Measurements from ENCODE around the gene THPO.
A peak's percentile ranks its signal among the peaks of the same experiment; 100 is the strongest.

Gene THPO

DNA sequence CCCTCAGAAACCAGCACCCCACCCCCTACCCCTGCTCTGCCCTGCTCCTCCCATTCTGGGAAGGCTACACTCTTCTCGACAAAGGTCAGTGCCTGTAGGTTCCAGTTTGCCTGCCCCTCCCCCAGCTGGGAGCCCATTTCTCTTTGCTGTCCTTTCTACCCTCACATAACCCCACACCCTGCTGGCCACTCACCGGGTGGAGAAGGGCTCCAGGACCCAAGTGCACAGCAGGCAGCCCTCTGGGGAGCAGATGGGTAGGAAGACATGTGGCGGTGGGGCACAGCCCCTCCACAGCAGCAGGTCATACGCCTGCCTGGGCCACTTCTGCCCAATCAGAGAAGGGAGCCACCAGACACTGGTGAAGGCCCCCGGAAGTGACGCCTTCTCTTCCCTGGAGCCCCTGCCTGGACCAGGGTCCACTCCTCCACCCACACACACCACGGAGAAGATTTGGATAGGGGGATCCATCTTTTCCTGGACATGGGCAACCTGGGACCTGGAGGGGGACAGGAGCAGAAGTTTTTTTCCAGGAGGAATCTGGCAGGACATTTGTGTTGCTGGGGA is at the start of gene THPO:
Gene THPO, minus strand, starts transcription at position 326 of the 564 bp plus-strand sequence. CDS start 1,948 bp downstream, outside the sequence.
- no peak for DNase-seq (ENCODE audit: low read depth)

DNA sequence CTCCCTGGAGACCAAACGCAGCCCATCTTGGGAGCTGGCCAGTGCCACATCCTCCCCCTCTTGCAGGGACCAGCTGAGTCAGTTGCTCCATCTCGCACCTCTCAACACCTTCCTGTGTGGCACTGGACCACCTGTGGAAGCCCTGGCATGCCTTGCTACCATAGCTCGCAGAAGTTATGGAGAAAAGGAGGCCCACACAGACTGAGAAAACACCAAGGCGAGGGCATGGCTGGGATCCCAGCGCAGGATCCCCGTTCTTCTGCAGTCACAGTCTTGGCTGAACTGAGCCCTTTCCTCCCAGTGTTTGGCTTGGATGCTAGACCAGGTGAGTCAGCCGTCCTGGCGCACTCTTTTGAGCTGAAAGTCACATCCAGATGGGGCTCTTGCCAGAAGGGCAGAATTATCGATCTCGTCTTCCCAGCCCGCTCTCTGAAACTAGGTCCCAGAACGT is 48.7 kb upstream of the THPO start:
- DNase-seq (ENCODE audit: low read depth), result peak; percentile 18

DNA sequence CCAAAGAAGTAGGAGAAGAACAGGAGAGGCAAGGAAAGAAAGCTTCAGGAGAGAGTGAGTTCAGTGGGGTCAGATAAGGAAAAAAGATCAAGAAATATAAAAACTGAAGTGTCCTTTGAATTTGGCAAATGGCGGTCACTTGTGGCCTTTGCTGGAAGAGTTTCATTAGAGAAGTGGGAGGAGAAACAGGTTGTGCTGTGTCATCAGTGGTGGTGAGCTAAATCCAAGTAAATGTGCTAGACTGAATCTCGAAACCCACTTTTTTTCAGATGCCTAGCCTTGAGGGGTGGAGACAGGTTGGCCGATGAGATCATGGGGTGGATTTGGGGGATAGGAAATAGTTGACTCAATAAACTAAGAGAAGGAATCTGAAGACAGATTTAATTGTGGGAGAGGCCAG is 45.6 kb upstream of the THPO start:
- no peak for DNase-seq (ENCODE audit: low read depth)

DNA sequence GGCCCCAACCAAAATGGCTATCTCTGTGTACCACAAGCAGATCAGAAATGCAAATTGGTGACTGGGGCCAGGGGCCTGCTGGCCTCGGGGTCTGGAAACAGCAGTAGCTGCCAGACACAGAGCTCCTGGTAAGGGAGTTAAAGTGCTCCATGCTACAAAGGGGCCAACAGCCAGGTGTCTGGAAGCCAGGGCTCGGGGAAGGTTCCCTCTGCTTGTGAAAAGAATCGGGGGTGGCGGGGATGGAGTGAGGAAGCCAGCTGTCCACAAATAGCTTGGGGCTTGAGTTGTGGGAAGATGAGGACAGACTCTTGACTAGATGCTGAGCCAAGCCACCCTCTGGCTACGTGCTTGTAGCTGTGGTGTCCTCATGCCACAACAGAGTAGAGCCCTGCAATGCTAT is 41.2 kb upstream of the THPO start:
- no peak for DNase-seq (ENCODE audit: low read depth)

DNA sequence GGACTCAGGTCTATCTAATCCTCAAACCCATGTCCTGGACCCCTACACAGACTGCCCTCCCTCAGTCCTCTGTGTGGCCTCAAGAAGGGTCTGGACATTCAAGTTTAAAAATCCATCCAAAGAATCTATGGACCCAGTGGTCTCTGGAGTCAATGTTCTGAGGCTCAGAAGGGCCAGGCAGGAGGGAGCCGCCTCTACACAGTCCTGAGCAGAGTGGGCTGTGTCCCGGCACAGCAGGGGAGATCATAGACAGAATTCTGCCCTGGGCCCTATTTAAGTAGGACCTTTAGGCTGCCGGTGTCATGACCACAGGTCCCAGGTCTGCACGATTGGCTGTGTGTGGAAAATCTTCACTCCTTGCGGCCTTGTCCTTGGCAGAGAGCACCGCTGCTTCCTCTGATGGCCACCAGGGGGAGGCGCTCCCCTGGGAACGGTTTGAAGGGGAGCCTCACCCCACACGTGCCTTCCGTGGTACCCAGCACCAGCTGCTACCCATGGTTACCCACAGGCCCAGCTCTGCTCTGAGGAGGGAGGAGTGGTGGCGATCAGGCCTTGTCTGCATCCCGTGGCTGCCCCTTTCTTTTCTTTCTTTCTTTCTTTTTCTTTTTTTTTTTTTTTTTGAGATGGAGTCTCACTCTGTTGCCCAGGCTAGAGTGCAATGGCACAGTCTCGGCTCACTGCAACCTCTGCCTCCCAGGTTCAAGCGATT is 39.8 kb upstream of the THPO start:
- DNase-seq (ENCODE audit: low read depth), result peak; percentile 13

DNA sequence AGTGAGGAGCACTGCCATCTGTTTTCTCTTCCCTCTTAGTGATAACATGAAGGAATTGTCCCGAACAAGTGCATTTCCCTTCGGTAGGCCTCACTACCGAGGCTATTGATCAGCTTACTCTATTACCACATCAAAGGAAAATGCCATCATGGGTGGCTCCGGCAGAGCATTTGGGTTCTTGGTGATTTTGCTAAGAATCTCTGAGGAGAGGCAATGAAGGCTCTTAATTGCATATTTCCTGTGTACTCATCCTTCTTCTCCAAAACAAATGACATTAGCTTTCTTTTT is 37.1 kb upstream of the THPO start:
- no peak for DNase-seq (ENCODE audit: low read depth)

DNA sequence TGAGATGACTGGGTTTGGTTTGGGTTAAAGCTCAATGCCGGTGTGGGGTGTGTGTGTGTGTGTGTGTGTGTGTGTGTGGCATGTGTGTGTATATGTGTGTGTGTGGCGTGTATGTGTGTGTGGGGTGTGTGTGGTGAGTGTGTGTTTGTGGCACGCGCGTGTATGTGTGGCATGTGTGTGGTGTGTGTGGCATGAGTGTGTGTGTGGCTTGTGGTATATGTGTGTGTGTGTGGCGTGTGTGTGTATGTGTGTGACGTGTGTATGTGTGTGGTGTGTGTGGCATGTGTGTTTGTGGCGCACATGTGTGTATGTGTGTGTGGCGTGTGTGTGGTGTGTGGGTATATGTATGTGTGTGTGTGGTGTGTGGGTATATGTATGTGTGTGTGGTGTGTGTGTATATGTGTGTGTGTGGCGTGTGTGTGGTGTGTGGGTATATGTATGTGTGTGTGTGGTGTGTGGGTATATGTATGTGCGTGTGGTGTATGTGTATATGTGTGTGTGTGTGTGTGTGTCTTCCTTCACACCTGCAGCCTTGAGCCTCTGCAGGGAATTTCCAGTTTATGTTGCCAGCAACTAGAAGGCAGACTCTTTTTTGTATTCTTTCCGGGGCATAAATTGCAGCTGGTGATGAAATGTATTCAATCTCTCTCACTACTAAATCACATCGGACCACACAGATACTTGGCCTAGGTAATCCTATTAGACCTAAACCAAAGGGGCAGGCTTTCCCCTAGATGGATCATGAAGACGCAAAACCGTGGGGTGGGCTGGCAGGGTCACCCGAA is 36.6 kb upstream of the THPO start:
- no peak for DNase-seq (ENCODE audit: low read depth)

DNA sequence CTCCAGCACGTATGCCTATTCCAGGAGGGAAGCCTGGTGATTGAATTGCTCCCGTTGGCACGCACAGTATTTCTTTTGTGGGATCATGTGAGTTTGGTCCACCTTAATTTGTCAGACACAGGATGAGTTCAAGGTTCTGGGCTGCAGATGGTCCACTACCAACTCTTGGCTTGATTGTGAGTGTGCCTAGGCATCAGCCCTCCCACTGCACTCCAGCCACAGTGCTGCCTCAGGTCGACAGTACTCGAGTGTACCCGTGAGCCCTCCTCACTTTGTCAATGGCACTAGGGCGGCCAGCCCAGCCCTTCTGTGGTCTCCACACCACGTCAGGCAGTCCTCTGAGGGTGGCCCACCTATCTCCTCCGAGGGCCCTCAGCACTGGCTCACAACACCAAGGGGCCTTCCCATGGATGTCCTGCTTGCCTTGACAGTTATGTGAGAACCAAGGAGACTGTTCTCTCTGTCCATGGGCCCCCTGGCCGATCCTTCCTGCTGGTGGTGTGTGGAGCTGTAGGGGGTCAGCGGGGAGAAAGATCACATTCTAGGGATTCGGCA is 32.0 kb upstream of the THPO start:
- no peak for DNase-seq (ENCODE audit: low read depth)

DNA sequence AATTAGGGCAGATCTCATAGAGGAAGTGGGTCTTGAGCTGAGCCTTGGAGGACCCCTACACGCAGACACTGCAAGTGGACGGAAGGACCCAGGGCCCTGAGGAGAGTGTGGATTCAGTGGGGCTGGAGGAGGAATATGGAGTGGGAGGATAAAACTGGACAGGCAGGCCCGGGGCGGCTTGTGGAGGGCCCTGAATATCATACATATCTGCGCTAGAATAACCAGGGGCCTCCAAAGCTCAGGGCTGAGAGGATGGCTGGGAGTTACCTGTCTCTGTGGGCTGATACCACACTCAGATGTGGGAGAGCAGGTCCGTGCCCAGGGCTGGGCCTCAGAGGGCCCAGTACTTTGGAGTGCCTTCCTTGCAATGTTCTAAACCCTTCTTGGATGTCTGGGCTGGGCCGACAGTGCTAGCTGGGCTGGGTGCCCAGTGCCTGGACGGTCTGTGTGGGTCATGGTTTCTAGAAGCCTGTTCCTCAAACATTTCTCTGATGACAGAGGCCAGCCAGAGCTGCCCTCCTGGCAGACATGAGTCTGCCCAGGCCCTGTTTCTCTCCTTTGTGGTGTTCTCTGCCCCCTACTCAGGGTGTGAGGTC is 31.4 kb upstream of the THPO start:
- no peak for DNase-seq (ENCODE audit: low read depth)

DNA sequence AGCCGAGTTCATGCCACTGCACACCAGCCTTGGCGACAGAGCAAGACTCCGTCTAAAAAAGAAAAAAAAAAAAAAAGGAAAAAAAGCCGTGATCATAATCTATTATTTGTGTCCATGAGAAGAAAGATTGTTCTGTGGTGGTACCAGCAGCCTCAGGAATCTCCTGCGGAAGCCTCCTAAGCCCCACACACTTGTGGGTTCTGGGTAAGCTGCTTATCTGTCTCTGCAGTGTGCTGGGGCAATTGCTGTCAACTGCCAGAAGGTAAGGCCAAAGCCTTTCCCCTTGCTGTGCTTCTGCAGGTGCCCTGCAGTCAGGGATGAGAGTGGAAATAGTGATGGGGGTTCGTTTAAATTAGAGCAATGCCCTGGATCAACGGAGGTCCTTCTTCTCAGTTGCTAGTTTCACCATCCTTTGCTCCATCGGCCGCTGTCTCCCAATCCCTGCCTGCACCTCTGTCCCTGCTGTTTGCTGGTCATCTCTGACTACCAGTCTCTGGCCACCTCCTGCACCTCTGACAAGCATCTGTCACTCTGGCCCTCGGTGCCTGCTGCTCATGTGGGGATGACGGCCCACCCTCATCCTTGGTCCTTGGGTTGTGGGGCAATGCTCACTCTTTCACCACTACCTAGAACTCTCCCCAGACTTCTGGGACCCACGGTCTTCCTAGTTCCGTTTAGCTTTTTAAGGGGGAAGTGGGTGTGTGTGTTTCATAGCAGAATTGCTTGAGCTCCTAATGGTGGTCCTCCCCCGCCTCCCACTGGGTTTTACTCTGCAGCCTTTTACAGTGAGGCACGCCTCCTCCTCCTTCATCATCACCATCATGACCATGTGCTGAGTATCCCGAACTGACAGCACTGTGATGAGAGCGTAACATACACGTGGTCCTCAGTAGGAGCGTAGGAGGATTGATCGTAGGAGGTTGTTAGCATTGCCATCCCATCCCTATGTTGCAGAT is 27.3 kb upstream of the THPO start:
- DNase-seq (ENCODE audit: low read depth), result no peak

DNA sequence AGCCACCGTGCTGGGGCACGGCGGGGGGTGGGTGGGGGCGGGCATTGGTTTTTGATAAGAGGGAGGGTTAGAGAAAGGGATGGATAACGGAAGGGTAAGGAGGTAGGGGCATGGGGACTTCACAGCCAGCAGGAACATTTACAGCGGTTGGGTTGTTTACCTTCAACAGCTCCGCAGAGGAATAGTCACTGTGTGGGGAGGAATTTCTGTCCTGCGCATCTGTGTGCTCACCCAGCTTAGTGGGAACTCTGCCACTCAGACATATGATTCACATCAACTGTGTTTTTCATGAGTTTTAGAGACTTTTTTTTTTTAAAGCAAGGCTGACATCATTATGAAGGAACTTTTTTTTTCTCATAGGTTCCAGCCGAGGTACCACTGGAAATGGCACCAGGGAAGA is 21.4 kb upstream of the THPO start:
- peak; percentile 93 for DNase-seq (ENCODE audit: low read depth)

DNA sequence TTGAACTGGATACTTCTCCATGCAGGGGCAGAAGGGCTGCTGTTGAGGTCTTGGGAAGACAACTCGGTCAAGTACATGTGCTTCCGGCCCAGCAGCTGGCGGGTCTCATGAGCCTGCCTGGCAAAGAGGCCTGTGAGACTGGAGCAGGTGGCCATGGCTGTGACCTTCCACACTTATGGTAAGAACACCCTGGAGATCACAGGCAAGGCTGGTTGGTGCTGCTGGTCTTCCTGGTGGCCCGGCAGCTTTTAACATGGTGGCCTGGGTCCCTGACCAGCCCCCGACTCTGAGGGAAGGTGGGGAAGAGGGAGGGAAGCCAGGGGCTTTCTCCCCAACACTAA is 17.3 kb upstream of the THPO start:
- no peak for DNase-seq (ENCODE audit: low read depth)

DNA sequence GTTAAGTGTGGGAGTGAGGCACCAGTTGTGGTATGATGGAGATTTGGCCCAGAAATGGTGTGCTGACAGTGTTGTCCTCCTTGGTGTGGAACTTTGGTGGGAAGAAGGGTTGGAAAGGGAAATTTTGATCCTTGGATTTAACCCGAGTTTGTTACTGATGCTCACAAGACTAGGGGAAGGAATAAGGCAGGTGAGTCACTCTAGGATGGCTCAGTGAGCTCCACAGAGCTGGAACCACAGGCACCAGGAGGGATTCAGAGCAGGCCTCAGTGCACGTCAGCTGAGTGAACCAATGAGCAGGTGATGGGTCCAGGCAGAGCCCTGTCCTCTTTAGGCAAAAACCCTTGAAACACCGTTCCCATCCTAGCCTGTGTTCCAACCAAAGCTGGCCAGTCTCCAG is 13.3 kb upstream of the THPO start:
- no peak for DNase-seq (ENCODE audit: low read depth)

DNA sequence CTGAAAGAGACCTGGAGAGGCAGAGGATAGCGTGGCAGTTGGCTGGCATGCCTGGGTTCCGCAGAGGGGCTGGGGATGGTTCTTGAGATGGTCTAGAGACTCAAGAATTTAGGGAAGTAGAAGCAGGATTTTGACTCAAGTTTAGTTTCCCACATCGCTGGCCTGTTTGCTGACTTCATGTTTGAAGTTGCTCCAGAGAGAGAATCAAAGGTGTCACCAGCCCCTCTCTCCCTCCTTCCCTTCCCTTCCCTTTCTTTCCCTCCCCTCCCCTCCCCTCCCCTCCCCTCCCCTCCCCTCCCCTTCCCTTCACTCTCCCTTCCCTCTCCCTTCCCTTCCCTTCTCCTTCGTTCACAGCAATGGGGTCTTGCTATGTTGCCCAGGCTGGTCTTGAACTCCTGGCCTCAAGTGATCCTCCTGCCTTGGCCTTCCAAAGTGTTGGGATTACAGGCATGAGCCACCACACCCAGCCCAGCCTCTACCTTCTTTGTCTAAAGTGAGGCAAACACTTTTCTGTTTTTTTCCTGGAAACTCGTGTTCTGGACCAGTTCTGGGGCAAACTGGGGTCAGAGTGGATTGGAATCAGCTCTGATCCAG is 12.0 kb upstream of the THPO start:
- DNase-seq (ENCODE audit: low read depth), result no peak

DNA sequence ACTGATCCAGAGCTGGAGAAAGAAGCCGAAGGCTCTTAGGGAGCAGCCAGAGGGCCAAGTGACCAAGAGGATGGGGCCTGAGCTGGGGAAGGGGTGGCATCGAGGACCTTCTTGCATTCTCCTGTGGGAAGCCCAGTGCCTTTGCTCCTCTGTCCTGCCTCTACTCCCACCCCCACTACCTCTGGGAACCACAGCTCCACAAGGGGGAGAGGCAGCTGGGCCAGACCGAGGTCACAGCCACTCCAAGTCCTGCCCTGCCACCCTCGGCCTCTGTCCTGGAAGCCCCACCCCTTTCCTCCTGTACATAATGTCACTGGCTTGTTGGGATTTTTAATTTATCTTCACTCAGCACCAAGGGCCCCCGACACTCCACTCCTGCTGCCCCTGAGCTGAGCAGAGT is 11.4 kb upstream of the THPO start:
- DNase-seq (ENCODE audit: low read depth), result no peak

DNA sequence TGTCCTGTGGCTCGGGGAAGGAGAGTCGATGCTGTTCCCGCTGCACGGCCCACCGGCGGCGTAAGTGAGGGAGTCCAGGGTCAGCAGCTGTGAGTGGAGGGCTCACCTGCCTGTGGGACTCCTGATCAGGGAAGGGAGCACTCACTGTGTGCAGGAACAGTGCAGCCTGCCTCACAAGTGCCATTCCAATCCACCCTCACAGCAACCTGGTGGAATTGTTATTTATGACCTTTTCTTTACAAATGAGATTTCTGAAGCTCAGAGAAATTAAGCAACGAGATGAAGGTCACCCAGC is 10.9 kb upstream of the THPO start:
- no peak for DNase-seq (ENCODE audit: low read depth)

DNA sequence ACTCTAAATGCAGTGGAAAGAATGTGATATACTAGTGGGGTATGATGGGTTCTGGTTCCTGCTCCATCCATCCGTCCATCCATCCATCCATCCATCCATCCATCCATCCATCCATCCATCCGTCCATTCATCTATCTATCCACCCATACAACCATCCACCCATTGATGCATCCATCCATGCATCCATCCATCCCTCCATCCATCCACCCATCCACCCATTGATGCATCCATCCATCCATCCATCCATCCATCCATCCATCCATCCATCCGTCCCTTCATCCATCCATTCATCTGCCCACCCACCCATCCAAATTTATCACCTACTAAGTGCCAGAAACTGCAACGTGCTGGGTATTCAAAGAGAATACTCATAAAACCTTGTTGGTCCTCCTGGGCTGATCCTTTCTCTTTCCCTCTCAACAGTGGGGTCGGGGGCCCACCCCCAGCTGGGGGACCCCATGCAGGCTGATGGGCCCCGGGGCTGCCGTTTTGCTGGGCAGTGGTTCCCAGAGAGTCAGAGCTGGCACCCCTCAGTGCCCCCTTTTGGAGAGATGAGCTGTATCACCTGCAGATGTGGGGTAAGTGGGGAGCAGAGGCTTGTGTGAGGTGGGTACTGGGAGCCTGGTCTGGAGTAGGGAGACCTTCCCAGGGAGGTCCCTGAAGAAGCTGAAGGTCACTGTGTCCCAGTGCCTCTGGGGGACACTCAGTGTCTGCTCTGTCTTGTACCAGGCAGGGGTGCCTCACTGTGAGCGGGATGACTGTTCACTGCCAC is 10.3 kb upstream of the THPO start:
- DNase-seq (ENCODE audit: low read depth), result no peak

DNA sequence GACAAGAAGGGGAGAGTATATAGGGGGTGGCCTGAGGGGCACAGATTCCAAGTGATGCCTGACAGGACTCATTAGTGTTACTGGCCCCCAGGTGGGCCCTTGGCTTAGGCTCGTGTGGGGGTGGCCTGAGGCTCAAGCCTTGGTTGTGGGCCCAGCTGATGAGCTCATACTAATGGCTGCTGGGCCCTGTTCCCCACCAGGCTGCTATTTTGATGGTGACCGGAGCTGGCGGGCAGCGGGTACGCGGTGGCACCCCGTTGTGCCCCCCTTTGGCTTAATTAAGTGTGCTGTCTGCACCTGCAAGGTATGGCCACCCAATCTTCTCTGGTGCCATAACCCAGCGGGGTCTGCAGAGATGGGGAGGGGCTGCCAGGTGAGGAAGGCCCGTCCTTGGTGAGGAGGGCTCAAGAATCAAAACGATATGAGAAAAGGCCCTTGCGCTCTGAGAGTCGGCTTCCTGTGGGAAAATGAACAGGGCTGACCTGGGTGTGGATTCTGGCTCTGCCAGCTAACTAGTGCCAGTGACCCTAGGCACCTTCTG is 9.2 kb upstream of the THPO start:
- no peak for DNase-seq (ENCODE audit: low read depth)

DNA sequence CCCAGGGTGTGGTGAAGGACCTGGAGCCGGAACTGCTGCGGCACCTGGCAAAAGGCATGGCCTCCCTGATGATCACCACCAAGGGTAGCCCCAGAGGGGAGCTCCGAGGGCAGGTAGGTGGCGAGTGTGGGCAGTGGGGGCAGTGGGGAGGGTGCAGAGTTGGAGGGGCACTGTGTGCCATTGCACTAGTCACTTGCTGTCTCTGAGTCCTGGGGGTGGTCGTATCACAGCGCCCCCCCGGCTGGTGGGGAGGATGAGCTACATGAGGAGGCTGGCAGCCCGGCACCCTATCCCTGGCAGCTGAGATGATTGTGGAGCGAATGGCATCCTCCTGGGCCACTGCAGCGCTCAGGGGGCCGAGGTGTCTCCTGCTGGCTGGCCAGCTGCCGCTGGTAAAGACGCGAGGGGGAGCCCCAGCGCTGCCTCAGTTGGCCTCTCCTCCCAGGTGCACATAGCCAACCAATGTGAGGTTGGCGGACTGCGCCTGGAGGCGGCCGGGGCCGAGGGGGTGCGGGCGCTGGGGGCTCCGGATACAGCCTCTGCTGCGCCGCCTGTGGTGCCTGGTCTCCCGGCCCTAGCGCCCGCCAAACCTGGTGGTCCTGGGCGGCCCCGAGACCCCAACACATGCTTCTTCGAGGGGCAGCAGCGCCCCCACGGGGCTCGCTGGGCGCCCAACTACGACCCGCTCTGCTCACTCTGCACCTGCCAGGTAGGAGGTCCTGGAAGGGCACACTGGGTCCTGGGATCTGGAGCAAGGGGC is 8.2 kb upstream of the THPO start:
- no peak for DNase-seq (ENCODE audit: low read depth)
